HepG2 (cell line): ENCODE results near the gene MAST1. TPM values are rescaled to one million over a fixed set of nuclear protein-coding genes. Genes with fewer than 3 reads are reported as not detected.

Source experiments
- GABPA ChIP-seq, 2 experiments: IDR thresholded peaks; 2 replicates each; pipeline ENCODE4 v1.6.1; 2011 to 2016; ENCODE audit warnings: low read depth in 2 of 2, low read length in 1 of 2, missing biosample characterization in 1 of 2, missing genetic modification characterization in 1 of 2
- GATAD2A ChIP-seq: IDR thresholded peaks from 2 replicates; pipeline ENCODE4 v1.6.1; 2016
- MED1 ChIP-seq: sonication (generic); formaldehyde crosslinking; IDR thresholded peaks from 2 replicates; pipeline ENCODE4 v1.4.0; 2020; ENCODE audit warnings: missing genetic modification reagents
- NFE2L2 ChIP-seq: fragments of 150-350 bp; IDR thresholded peaks from 2 replicates; pipeline ENCODE4 v1.6.1; 2014; ENCODE audit warnings: low read length
- PTBP1 ChIP-seq: fragments of 200-400 bp; formaldehyde crosslinking; IDR thresholded peaks from 2 replicates; pipeline ENCODE4 v1.6.1; 2018; ENCODE audit warnings: low read length, low read depth; ENCODE audit not compliant: poor library complexity, severe bottlenecking
- REXO4 ChIP-seq: sonication (generic); formaldehyde crosslinking; IDR thresholded peaks from 2 replicates; pipeline ENCODE4 v1.8.0; 2022; ENCODE audit warnings: missing genetic modification reagents, mild to moderate bottlenecking, borderline replicate concordance
- RFX5 ChIP-seq: IDR thresholded peaks from 2 replicates; pipeline ENCODE4 v1.6.1; 2011; ENCODE audit warnings: low read depth, low read length, improper control_type of control experiment
- STAG1 ChIP-seq: sonication (generic); formaldehyde crosslinking; IDR thresholded peaks from 2 replicates; pipeline ENCODE4 v1.4.0; 2020; ENCODE audit warnings: missing genetic modification reagents
- ZNF33A ChIP-seq: sonication (generic); formaldehyde crosslinking; IDR thresholded peaks from 2 replicates; pipeline ENCODE4 v1.5.1; 2020; ENCODE audit warnings: missing genetic modification reagents, mild to moderate bottlenecking, moderate library complexity, borderline replicate concordance
- ZNF562 ChIP-seq: sonication (generic); formaldehyde crosslinking; IDR thresholded peaks from 2 replicates; pipeline ENCODE4 v1.8.0; 2022; ENCODE audit warnings: missing genetic modification reagents, borderline replicate concordance
- ZNF616 ChIP-seq: sonication (generic); formaldehyde crosslinking; IDR thresholded peaks from 2 replicates; pipeline ENCODE4 v1.5.0; 2020; ENCODE audit warnings: low read depth, mild to moderate bottlenecking, missing genetic modification reagents
- ZNF724P ChIP-seq: sonication (generic); formaldehyde crosslinking; IDR thresholded peaks from 2 replicates; pipeline ENCODE4 v1.8.0; 2022; ENCODE audit warnings: missing genetic modification reagents, borderline replicate concordance
- ZNF737 ChIP-seq: sonication (generic); formaldehyde crosslinking; IDR thresholded peaks from 2 replicates; pipeline ENCODE4 v1.5.0; 2020; ENCODE audit warnings: missing genetic modification reagents, mild to moderate bottlenecking, borderline replicate concordance
- ZNF841 ChIP-seq: sonication (generic); formaldehyde crosslinking; IDR thresholded peaks from 2 replicates; pipeline ENCODE4 v1.8.1; 2023; ENCODE audit warnings: missing genetic modification reagents, borderline replicate concordance
- polyA plus RNA-seq, 8 experiments: library from polyadenylated mRNA; depleted of rRNA in 3 of 8; stranded (reverse) in 7 of 8; unstranded in 1 of 8; fragments of >200 nt; fragmentation: Illumina TruSeq in 4 of 8; extraction: Trizol in 4 of 8; gene quantifications; 2 replicates each; pipeline versions ENCODE4 v1.2.1 to v1.2.3, GENCODE V29; 2011 to 2016; ENCODE audit warnings: low read depth in 4 of 8, missing spikeins in 1 of 8, mixed read lengths in 1 of 8; ENCODE audit not compliant: insufficient read depth in 1 of 8
- total RNA-seq, 5 experiments: library from RNA; depleted of rRNA; stranded (reverse); fragments of >200 nt; fragmentation: Illumina TruSeq; extraction: Trizol; gene quantifications; 2 replicates each; pipeline ENCODE4 v1.2.3, GENCODE V29; 2016; ENCODE audit warnings: low read depth in 1 of 5
- TF ChIP-seq, protein P1 (sequence below): sonication (generic); formaldehyde crosslinking; IDR thresholded peaks from 2 replicates; pipeline ENCODE4 v1.4.0; 2020; ENCODE audit warnings: mild to moderate bottlenecking, missing genetic modification reagents
- TF ChIP-seq, protein P2 (sequence below), 2 experiments: IDR thresholded peaks; 2 replicates each; pipeline ENCODE4 v1.6.1; 2011 to 2012; ENCODE audit warnings: low read length in 2 of 2, borderline replicate concordance in 1 of 2, low read depth in 1 of 2, mild to moderate bottlenecking in 1 of 2, moderate library complexity in 1 of 2
- TF ChIP-seq, protein P3 (sequence below), 2 experiments: sonication (generic) in 1 of 2; formaldehyde crosslinking in 1 of 2; IDR thresholded peaks; 2 replicates each; pipeline versions ENCODE4 v1.5.1 to v1.6.1; 2011 to 2020; ENCODE audit warnings: borderline replicate concordance in 1 of 2, low read depth in 1 of 2, low read length in 1 of 2, mild to moderate bottlenecking in 1 of 2, missing genetic modification reagents in 1 of 2, moderate library complexity in 1 of 2
- TF ChIP-seq, protein P4 (sequence below): sonication (generic); formaldehyde crosslinking; IDR thresholded peaks from 2 replicates; pipeline ENCODE4 v1.4.0; 2020; ENCODE audit warnings: mild to moderate bottlenecking, missing genetic modification reagents
- TF ChIP-seq, protein P5 (sequence below): sonication (generic); formaldehyde crosslinking; IDR thresholded peaks from 2 replicates; pipeline ENCODE4 v1.5.1; 2020; ENCODE audit warnings: missing genetic modification reagents, mild to moderate bottlenecking, borderline replicate concordance

The MAST1 gene
- total and polyA plus RNA-seq, 2 of the 13 experiments (the other 11 are each of a cell fraction or from before 2014, with no cell fraction given), result 0.73 to 4.7 TPM

DNA sequence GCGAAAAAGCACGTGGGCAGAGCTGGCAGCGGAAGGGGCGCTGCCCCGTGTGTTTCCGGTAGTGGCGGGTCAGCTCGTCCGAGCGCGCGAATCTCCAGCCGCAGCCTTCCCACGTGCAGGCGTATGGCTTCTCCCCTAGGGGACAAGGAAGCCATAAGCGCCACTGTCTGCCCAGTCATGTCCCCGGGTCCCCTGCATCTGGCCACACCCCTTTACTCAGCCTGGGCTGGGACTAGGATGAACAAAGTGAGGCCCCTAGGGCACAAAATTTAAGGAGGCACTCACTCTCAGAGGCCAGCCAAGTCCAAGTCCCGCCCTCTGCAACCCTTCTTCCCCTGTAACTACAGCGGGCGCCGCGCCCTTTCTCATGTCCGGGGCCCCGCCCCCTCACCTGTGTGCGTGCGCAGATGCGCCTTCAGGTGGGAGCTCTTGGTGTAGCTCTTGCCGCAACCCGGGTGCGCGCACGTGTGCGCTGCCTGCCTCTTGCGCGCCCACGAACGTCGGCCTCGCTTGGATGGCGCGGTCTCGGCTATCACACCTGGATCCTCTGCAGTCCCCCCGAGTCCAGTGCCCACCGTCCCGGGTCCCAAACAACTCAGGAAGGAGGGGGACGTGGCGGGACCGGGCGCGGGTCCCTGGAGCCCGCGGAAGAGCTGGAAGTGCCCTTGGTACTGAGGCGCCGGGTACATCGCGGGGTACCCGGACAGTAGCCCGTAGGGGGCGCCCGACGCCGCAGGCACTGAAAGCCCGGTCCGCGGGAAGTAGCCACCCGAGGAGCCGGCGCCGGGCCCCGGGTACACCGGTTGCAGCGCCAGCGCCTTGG, 46.8 kb downstream of the MAST1 start (continued):
- TF ChIP-seq, protein P1, sequence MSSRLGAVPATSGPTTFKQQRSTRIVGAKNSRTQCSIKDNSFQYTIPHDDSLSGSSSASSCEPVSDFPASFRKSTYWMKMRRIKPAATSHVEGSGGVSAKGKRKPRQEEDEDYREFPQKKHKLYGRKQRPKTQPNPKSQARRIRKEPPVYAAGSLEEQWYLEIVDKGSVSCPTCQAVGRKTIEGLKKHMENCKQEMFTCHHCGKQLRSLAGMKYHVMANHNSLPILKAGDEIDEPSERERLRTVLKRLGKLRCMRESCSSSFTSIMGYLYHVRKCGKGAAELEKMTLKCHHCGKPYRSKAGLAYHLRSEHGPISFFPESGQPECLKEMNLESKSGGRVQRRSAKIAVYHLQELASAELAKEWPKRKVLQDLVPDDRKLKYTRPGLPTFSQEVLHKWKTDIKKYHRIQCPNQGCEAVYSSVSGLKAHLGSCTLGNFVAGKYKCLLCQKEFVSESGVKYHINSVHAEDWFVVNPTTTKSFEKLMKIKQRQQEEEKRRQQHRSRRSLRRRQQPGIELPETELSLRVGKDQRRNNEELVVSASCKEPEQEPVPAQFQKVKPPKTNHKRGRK (CRISPR knock-in tag), result no peak
- TF ChIP-seq STAG1 (CRISPR knock-in tag) (peak; percentile 65), GABPA (IDR thresholded peaks at IDR 0.05; ENCODE audit: low read depth, low read length) (no peak), GABPA (CRISPR knock-in tag; IDR thresholded peaks at IDR 0.05; ENCODE audit: low read depth) (no peak), RFX5 (no peak), ZNF724P (CRISPR knock-in tag) (no peak), PTBP1 (no peak), ZNF737 (no peak), ZNF562 (CRISPR knock-in tag) (no peak), ZNF616 (CRISPR knock-in tag) (no peak), ZNF841 (CRISPR knock-in tag) (no peak), GATAD2A (CRISPR knock-in tag) (no peak), MED1 (no peak), NFE2L2 (no peak), REXO4 (no peak), ZNF33A (CRISPR knock-in tag) (no peak)
- TF ChIP-seq, protein P2, sequence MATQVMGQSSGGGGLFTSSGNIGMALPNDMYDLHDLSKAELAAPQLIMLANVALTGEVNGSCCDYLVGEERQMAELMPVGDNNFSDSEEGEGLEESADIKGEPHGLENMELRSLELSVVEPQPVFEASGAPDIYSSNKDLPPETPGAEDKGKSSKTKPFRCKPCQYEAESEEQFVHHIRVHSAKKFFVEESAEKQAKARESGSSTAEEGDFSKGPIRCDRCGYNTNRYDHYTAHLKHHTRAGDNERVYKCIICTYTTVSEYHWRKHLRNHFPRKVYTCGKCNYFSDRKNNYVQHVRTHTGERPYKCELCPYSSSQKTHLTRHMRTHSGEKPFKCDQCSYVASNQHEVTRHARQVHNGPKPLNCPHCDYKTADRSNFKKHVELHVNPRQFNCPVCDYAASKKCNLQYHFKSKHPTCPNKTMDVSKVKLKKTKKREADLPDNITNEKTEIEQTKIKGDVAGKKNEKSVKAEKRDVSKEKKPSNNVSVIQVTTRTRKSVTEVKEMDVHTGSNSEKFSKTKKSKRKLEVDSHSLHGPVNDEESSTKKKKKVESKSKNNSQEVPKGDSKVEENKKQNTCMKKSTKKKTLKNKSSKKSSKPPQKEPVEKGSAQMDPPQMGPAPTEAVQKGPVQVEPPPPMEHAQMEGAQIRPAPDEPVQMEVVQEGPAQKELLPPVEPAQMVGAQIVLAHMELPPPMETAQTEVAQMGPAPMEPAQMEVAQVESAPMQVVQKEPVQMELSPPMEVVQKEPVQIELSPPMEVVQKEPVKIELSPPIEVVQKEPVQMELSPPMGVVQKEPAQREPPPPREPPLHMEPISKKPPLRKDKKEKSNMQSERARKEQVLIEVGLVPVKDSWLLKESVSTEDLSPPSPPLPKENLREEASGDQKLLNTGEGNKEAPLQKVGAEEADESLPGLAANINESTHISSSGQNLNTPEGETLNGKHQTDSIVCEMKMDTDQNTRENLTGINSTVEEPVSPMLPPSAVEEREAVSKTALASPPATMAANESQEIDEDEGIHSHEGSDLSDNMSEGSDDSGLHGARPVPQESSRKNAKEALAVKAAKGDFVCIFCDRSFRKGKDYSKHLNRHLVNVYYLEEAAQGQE (IDR thresholded peaks at IDR 0.05; ENCODE audit: borderline replicate concordance in 1 of 2, low read depth in 1 of 2, low read length in 2 of 2), result no peak
- TF ChIP-seq, protein P3, sequence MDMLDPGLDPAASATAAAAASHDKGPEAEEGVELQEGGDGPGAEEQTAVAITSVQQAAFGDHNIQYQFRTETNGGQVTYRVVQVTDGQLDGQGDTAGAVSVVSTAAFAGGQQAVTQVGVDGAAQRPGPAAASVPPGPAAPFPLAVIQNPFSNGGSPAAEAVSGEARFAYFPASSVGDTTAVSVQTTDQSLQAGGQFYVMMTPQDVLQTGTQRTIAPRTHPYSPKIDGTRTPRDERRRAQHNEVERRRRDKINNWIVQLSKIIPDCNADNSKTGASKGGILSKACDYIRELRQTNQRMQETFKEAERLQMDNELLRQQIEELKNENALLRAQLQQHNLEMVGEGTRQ (IDR thresholded peaks at IDR 0.05; ENCODE audit: low read depth, low read length), result no peak
- TF ChIP-seq, protein P3 (CRISPR knock-in tag; IDR thresholded peaks at IDR 0.05; ENCODE audit: borderline replicate concordance), result no peak
- TF ChIP-seq, protein P4, sequence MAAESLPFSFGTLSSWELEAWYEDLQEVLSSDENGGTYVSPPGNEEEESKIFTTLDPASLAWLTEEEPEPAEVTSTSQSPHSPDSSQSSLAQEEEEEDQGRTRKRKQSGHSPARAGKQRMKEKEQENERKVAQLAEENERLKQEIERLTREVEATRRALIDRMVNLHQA, result no peak
- TF ChIP-seq, protein P5, sequence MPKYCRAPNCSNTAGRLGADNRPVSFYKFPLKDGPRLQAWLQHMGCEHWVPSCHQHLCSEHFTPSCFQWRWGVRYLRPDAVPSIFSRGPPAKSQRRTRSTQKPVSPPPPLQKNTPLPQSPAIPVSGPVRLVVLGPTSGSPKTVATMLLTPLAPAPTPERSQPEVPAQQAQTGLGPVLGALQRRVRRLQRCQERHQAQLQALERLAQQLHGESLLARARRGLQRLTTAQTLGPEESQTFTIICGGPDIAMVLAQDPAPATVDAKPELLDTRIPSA (CRISPR knock-in tag), result peak; percentile 58; the same call in 1 of the 2 replicates
